GM23338 (cell line): Measurements from ENCODE around the gene VILL.

ENCODE experiments used
- CREB1 ChIP-seq: fragments of 250-450 bp; sonication (Bioruptor Pico); IDR thresholded peaks from 2 replicates; pipeline ENCODE4 v1.5.0; 2020; ENCODE audit warnings: low read depth, mild to moderate bottlenecking, moderate library complexity
- CTCF ChIP-seq, 2 experiments: fragments of 200-600 bp in 1 of 2; sonication (generic) in 1 of 2; conservative IDR thresholded peaks; 2 replicates each; pipeline versions ENCODE4 v1.5.1 to v1.6.1; 2016 to 2017; ENCODE audit warnings: antibody characterized with exemption in 2 of 2, low read depth in 2 of 2, mild to moderate bottlenecking in 2 of 2, moderate library complexity in 1 of 2
- ETS1 ChIP-seq: IDR thresholded peaks from 2 replicates; pipeline ENCODE4 v1.6.1; 2016; ENCODE audit warnings: antibody characterized with exemption
- EZH2 ChIP-seq: fragments of 200-600 bp; sonication (generic); IDR thresholded peaks from one replicate; pipeline ENCODE4 v1.8.0; 2017; ENCODE audit warnings: antibody characterized with exemption, mild to moderate bottlenecking, low read depth; ENCODE audit not compliant: unreplicated experiment
- EZH2phosphoT487 ChIP-seq: fragments of 200-600 bp; sonication (generic); IDR thresholded peaks from one replicate; pipeline ENCODE4 v1.8.1; 2018; ENCODE audit warnings: antibody characterized with exemption; ENCODE audit not compliant: unreplicated experiment
- JUNB ChIP-seq: IDR thresholded peaks from one replicate; pipeline ENCODE4 v1.6.1; 2016; ENCODE audit warnings: antibody characterized with exemption; ENCODE audit not compliant: unreplicated experiment
- NANOG ChIP-seq: IDR thresholded peaks from 2 replicates; pipeline ENCODE4 v1.6.1; 2016; ENCODE audit warnings: antibody characterized with exemption, borderline replicate concordance
- POLR2AphosphoS5 ChIP-seq: IDR thresholded peaks from 2 replicates; pipeline ENCODE4 v1.6.1; 2016; ENCODE audit warnings: antibody characterized with exemption, low read depth
- REST ChIP-seq: IDR thresholded peaks from one replicate; pipeline ENCODE4 v1.6.1; 2018; ENCODE audit warnings: antibody characterized with exemption; ENCODE audit not compliant: unreplicated experiment
- STAT1 ChIP-seq: IDR thresholded peaks from one replicate; pipeline ENCODE4 v1.6.1; 2016; ENCODE audit warnings: antibody characterized with exemption; ENCODE audit not compliant: unreplicated experiment
- ZNF114 ChIP-seq: fragments of 250-450 bp; sonication (Bioruptor Pico); IDR thresholded peaks from 2 replicates; pipeline ENCODE4 v1.5.0; 2020; ENCODE audit warnings: mild to moderate bottlenecking, moderate library complexity

GRCh38 chr3:37997342-37997741 lies 6.8 kb downstream of the VILL start:
- no peak for TF ChIP-seq EZH2phosphoT487
- TF ChIP-seq POLR2AphosphoS5, result no peak
- TF ChIP-seq JUNB, result no peak
- no peak for TF ChIP-seq CTCF (conservative IDR thresholded peaks at IDR 0.05; ENCODE audit: low read depth in 2 of 2)
- no peak for TF ChIP-seq EZH2
- TF ChIP-seq CREB1 (CRISPR knock-in tag), result no peak
- TF ChIP-seq ETS1, result no peak
- no peak for TF ChIP-seq REST
- no peak for TF ChIP-seq NANOG
- no peak for TF ChIP-seq STAT1
- no peak for TF ChIP-seq ZNF114 (CRISPR knock-in tag)
